Stimulated activated CD4-positive, alpha-beta T cell treated with anti-CD3 and anti-CD28 coated beads, Interleukin-12 subunit alpha, Interleukin-12 subunit beta, amount 100 ng/mL, for 24 hours (primary cell): Measurements from ENCODE around the gene VAC14.
"Not testable (repeated sequence)": the region's sequence is repeated elsewhere in the genome, so short reads cannot be mapped to it uniquely, and the experiment has no call there.

Source experiments
- DNase-seq, 2 experiments: peaks; one replicate each; pipeline ENCODE4 v3.0.0-alpha.2; 2020; ENCODE audit warnings: low read depth in 2 of 2

VAC14 gene

DNA sequence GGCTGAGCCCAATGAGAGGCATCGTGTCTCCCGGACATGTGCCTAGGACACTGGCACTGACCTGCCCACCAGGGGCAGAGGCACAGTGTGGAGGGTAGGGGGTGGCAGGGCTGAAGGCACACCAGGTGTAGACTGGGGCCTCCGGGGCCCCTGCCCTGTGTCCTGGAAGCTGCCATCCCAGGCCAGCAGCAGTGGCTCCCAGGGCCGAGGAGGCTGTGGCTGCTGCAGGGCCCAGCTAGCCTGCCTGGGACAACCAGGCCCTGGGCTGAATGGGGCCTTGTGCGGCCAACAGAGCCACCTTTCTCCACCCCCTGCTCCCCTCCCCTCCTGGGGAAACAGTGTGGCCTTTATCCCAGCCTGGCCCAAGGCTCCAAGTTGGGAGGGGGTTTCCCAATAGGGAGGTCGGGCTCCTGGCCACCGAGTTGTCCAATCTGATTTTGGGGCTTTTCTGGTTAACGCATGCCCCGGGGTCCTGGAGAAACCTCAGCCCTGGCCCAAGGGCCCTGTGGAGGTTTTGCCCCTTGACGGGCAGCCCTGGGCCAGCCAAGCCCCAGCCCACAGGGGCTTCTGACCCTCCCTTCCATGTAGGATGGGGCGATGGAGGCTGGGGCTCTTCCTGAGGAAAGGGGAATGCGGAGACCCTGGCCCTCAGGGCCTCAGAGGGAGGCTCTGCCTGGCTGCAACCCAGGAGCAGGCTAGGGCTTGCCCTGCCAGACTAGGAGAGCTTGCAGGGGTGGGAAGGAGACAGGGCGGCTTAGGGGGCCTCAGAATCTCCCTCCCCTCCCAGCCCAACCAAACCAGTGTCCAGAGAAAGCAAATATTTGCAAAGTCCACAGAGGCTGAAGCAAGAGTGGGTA lies 119.3 kb downstream of the VAC14 start:
- DNase-seq = no peak

DNA sequence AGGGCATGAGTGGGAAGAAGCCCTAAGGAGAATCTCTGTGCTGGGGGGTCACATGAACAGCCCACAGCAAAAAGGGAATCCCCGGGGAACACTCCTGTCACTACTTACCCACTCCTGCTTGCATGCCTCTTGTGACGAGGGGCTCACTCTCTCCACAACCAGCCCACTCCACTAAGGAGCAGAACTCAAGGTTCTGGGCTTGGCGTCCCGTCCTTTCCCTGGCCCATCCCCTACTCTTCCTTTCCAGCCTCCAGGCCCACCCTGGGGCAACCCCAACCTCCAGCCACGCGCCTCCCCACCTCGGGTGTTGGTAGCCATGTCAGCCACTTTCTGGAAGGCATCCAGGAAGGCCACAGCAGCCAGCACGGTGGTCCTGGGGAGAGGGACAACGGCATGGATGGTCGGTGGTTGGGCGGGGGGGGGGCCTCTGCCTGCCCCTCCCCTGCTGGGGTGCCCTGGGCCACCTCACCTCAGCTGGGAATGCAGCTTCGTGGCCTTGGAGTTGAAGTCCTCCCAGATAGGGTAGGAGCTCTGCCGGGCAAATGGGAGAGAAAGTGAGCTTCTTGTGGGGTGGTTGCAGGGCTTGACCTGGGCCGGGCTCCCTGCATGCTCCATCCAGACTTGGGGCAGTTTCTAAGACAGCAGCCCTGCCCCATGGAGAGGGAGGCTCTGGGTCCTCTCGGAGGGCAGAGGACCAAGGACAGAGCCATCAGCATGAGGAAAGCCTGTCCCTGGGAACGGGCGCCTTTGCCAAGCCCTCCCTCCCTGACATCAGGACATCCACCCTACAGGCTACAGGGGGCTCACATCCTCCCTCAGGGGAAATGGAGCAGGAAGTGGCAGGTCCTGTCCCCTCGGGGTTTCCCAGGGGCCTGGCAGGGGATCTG lies 120.2 kb downstream of the VAC14 start:
- DNase-seq = no peak

DNA sequence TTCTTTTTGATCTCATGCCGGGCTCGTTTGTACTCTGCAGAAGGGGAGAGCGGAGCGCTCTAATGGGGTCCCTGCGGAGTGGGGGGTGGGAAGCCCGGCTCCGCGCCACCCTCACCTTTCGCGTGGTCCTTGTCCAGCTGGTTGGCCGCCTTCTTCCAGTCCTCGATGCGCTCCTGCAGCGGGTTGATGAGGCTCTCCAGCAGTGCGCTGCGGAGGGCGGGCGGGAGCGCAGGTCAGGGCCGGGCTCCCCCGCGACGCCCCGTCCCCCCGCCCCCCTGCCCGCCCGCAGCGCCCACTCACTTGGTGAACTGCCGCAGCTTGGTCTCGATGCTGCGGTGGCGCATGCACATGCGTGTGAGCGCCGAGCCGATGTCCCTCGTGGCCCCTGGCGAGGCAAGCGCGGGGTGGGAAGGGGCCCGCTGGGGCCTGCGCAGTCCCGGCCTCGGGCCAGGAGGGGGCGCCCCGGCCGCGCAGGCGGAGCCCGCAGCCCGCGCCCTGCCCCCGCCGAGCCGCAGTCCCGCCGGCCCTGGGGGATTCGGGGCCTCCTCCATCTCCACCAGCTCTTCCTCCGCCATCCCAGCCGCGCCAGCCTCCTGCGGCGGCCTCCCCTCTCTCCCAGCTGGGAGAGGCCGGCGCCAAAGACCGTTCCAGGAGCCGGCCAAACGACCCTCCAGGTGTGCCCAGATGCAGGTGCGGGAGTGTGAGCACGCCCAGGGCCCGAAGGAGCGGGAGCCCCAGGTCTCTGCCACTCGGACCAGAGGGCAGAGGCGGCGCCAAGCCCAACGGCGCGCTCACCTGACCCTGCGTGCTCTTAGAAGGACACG lies 121.1 kb downstream of the VAC14 start:
- DNase-seq = no peak

DNA sequence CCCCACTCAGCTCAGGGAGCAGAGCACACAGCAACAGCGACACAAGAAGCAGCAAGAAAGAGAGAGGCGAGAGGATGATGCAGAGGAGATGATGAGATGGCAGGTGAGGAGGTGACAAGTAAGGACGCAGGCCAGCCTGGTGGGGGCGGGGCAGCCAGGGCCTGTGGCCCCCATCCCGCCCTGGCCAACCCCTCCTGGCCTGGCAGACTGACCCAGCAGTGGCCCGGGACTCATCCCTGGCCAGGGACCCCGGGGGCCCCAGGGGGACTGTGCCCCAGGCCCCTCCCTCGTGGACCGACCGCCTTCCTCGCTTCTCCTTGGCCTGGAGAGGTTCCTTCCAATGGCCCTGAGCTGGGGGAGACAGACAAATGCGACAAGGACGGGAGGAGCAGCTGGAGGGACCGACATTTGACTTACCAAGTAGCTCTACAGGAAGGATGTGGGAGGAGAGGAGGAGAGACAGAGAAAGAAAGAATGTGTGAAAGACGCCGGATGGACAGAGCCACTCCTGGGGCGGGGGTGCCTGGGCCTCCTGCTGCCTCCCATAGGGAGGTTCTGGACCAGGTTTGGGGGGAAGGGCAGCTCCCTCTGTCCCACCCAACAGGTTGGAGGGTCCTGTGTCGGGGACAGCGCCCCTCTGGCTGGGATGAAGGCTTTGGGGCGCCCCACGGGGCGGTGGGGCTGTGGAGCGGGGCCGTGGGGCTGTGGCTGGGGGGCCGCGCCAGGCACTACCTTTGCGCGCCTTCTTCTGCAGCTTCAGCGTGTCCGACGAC lies 121.9 kb downstream of the VAC14 start:
- DNase-seq = no peak

DNA sequence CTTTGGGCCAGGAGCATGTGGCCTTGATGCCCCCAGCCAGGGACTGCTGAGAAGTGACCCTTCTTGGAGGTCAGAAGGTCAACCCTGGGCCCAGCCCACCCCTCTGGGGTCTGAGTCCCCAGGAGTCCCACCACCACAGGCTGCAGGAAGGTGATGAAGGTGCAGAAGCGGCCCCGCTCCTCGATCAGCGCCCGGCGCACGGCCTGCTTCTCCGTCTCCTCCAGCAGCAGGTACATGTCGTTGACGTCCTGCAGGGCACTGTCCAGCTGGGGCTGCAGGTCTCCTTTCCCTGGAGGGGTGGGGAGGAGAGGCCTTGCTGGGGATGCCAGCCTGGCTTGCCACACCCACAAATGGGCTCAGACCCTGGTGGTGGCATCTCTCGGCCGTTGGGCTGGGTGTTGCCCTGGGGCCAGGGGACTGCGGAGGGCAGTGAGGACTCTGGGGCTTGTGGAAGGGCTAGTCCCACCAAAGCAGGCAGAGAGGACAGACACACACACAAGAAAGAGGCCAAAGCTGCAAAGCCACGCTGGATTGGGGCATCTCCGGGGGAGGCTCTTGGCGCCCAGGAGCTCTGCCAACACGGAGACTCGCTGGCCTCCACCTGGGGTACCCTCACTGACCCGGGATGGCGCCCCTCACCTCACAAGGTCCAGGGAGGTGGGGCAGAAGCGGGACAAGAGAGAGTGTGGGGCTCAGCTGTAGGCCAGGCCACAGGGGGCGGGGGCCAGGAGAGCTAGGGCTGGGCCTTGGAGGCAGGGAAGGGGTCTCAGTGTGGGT lies 122.6 kb downstream of the VAC14 start:
- DNase-seq = no peak

DNA sequence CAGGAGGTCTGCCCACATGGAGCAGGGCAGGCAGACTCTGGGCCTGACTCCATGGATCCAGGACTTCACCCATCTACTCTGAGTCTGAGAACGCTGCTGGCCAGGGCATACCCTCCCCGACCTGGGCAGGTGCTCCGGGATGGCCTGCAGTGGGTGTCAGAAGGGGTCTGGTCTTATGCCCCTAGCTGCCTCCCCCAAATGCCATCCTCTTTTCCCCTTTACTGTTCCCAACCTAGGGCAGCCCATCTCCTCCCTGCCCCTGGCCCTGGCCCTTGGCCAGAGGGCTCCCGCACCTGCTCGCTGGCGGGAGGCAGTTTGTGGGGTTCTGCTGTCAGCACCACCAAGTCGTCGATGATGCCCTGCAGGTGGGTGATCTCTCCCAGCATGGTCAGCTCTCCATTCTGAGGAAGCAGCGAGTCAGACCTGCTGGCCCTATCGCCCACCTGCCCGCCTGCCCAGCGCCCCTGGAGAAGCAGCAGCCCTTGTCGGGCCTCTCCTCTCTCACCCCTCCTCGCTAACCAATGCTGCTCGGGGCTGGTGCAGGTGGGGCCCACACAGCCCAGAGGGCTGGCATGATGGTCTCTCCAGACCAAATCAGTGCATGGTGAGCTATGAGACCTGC lies 123.3 kb downstream of the VAC14 start:
- DNase-seq = no peak

DNA sequence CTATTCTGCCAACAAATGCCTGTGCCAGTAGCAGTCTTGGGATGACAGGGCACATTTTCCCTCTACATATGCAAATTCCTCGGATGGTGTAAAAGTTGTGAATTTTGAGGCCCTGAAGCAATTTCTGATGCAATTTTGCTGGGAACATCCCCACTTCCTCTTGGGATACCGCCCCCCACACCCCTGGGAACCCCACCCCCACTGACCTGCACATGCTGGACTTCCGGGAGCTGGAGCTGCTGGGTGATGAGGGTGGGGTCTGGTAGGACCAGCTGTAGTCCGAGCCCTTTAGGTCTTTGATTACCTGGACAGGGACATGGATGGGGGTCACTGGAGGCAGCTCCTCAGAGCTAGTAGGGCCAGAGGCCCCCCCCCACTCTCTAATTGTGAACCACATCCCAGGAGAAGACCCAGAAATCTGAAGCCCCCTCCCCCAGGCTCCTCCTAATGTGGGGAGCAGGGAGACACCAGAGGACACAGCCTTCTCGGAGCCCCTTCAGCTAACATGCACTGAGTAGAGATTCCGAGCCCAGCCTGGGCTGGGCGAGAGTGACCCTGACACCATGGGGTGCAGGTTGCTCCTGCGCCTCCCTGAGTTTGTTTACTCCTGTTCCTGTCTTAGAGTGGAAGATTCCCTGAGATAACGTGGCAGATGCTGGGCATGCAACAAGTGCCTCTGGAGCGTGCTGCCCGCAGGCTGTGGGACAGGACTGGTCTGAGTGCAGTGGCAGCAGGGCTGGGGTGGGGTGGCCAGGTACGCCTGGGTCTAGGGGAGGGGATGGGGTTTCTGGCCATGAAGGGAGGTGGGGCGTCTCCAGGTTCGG lies 124.1 kb downstream of the VAC14 start:
- DNase-seq = no peak

DNA sequence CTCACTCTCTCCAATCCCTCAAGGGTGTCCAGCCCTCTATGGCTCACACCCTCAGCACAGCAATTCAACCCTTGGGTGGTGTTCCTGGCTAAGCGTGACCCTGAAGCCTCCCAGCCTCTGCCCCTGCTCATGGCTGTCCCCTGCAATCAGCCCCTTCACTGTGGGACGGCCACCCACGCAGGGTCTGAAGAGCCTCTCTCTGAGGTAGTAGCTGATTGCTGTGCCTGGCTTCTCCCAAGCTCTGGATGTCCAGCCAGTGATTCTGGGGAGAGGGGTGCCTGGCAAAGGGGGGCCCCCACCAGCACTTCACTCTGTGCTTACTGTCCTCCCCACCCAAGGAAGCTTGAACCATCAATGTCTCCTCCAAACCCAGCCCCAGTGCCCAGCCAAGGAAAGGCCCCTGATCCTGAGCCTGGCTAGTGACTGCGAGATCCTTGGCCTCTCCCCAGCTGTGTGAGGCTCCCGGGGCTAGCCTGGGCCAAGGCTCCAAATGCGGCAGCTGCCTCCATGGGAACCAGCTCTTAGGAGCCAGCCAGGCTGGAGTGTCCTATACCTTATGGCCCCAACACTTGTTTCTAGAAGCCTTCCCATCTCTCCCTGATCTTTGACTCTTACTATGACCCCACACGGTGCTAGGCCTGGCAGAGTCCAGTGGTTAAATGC lies 125.0 kb downstream of the VAC14 start:
- no peak for DNase-seq

DNA sequence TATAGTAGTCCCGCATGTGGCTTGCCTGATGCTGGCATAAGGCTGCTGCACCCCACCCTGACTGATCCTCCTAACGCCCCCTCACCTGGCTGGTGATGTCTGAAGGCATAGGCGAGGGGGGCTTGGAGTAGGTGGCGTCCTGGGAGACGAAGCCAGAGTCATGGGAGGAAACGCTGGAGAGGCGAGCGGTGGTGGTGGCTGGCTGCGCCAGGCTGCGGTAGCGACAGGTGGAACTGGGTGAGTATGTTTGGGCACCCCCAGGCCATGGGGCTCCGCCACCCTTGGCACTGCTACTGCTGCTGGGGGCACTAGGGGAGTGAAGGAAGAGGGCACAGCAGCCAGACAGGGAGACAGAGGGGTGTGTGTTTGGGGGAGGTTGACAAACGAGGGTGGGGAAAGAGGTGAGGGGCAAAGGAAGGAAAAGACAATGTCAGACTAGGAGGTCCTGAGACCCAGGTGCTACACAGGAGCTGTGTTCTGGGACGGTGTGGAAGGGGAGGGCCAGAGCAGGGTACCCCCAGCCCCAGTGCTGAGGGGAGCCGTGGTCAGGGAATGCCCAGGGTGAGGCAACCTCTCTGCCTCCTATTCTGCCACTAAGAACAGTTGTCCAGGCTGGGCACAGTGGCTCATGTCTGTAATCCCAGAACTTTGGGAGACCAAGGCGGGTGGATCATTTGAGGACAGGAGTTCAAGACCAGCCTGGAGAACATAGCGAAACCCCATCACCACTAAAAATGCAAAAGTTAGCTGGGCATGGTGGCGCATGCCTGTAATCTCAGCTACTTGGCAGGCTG lies 126.5 kb downstream of the VAC14 start:
- no peak for DNase-seq

DNA sequence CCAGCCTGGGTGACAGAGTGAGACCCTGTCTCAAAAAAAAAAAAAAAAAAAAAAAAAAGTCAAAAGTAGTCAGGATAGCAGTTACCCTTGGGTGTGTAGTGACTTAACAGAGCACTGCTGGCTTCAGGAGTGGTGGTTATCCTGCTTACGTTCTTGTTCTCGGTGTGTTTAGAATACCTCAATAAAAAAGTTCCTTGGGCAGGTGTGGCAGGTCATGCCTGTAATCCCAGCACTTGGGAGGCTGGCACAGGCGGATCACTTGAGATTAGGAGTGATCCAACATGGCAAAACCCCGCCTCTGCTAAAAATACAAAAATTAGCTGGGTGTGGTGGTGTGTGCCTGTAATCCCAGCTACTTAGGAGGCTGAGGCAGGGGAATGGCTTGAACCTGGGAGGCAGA lies 130.0 kb downstream of the VAC14 start:
- DNase-seq = not testable (repeated sequence)

DNA sequence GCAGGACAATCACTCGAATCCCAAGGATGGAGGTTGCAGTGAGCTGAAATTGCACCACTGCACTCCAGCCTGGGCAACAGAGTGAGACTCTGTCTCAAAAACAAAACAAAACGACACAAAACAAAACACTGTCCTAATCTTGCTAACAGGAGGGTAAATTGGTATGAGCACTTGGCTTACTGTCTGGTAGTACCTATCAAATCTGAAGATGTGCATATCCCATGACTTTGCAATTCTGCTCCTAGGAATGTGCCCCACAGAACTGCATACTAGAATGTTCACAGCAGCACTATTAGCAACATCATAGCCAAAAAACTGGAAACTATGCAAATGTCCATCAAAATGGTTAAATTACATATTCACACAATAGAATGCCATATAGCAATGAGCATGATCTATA lies 130.8 kb downstream of the VAC14 start:
- no peak for DNase-seq

DNA sequence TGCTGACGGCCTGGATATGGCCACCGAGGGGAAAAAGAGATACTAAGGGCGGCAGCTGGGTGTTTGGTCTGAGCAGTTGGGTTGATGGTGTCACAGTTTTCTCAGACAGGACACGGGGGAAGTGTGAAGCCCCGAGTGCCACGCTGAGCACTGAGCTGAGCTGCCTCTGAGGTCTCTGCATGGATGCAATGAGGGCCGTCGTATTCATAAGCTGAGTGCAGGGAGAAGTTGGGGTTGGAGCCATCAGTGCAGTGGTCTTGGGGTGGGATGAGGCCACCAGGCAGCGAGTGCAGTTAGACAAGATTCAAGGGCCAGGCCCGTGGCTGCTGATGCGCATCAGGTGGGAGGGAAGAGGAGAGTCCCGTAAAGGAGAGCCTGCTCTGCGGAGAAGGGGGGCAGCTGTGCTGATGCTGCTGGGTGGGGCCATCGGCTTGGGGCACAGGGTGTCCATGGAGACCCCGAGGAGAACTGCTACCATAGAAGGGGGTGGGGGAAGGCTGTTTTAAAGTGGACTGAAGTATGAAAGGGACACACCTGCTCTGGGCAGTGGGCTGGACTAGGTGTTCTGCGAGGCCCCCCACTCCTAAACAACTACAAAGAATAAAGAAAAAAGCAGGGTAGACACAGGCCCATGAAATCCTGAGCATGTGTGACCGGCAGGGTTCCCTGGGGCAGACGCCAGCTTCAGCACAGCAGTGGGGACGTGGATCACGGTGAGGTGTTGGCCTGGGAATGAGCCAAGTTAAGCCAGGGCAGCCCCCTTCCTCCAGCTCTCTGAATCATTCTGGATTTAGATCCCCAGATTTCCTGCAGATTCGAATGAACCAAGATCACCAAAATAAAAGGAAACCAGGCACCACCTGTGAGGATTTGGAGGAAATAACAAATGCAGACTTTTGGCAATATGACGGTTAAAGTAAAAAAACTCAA lies 134.9 kb downstream of the VAC14 start:
- DNase-seq = no peak

DNA sequence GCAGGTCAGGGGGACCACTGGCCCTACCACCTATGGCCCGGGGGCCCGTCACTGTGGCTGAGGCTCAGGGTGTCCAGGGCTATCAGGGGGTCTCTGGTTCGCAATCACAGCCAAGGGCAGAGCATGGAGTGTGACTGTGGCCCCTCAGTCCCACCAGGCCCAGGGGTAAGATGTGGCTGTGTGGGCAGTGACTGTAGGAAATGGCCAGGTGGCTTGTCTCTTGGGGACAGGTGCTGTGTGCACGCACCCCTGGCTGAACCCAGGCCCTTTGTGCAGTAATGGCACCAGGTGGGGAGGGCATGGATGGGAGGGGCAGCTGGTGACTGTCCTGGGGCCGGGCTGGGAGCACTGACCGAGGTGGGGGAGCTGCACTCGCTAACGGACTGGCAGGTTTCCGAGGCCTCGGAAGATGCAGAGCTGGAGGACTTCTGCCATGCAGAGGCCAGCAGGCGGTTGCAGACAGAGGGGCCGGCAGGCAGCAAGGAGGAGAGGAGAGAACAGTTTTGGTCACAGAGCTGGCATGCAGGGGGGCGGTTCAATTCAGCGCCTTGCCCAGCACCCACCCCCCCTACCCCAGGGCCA lies 135.8 kb downstream of the VAC14 start:
- no peak for DNase-seq

DNA sequence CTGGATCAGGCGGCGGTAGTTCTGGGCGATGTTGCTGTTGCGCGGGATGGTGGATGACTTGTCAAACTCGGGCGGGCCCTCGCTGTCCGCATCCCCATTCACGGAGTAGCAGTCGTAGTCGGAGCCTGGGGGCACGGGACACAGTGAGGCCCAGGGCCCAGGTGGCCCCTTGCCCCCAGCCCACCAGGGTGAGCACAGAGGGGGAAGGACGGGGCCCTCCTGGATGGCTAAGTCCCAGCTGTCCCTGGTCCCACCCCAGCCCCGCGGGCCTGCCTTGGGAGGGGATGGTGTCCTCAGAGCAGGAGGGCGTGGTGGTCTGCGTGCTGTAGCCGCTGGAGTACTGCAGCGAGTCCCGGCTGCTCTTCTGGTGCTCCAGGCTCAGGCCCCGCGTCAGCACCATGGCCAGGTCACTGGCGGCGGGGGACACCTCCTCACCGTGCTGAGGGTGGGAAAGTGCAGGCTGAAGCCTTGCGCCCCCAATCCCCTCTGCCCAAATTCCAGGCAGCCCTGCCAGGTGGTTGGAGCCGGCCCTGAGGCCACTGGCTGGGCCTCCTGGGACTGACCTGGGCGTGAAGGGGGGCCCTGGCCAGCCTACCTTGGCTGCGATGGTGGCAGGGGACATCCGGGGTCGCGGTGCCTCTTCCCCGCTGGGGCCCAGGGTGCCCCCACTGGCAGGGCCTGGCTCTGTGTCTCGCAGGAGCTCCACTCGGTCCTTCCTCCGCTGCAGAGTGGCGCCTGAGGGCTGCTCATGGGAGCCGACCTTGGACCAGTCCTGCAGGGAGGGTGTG lies 136.4 kb downstream of the VAC14 start:
- DNase-seq = no peak

DNA sequence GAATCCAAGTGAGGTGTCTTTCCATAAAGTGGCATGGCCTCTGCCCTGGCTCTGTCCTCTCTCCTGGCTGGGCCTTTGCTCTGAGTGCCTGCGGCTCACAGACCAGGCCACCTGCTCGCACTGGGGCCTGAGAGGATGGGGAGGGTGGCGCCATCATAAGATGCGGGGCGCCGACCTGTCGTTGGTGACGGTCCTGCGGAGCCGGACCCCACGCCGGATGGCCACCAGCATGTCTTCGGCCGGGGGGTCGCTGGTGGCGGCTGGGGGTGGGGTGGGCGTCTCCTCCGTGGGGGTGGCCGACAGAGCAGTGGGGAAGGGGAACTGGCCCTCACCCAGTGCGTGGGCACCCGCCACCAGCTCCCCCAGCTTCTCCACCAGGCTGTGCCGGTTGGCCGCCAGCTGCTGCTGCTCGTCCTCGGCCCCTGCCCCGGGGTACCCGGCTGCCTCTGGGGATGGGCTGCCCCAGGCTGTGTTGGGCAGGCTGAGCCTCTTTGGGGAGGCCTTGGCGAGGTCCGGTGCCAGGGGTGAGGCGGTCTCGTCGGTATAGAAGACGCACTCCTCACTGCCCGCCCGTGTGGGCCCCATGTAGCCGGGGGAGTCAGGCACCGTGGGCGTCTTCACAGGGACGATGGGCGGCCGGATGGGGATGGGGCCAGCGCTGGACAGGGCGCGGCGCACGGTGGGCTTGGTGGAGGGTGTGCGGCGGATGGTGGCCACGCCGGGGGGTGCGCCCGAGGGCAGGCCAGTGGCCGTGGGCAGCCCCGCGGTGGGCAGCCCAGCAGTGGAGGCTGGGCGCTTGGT lies 137.2 kb downstream of the VAC14 start:
- no peak for DNase-seq
